ENCODE data around the gene RIN1.
"Not testable (repeated sequence)": the region's sequence is repeated elsewhere in the genome, so short reads cannot be mapped to it uniquely, and the experiment has no call there.

The RIN1 gene

GRCh38 chr11:66361502-66361941, 25.3 kb upstream of the RIN1 start:
- Histone ChIP-seq H3K4me3 (ENCODE audit: low read length) (no peak overlapping the region), H2BK15ac (replicated peaks; ENCODE audit: low read depth) (no peak overlapping the region), H3K4ac (ENCODE audit: low read depth, low read length) (no peak overlapping the region), H2BK120ac (ENCODE audit: low read depth, low read length) (no peak overlapping the region), H3K9ac (ENCODE audit: low read length) (no peak overlapping the region), H2BK5ac (ENCODE audit: low read length) (no peak overlapping the region), H3K56ac (ENCODE audit: low read length) (no peak overlapping the region), H3K27ac (ENCODE audit: low read depth, low read length) (no peak overlapping the region), H2AK5ac (ENCODE audit: low read length) (no peak overlapping the region), H3K27me3 (ENCODE audit: insufficient read depth, low read length, poor library complexity) (no peaks in the 10 kb centered on the region), H3K23ac (ENCODE audit: low read length) (no peak overlapping the region), H4K8ac (ENCODE audit: low read depth, low read length) (no peak overlapping the region), H3K4me2 (ENCODE audit: low read length) (no peak overlapping the region), H4K5ac (ENCODE audit: low read length) (no peak overlapping the region), H3K4me1 (ENCODE audit: control insufficient read depth, low read depth, low read length) (no peaks in the 10 kb centered on the region), H3K36me3 (ENCODE audit: control insufficient read depth, insufficient read depth, low read length) (peaks cover 9% of the 10 kb centered on the region), H3K18ac (ENCODE audit: low read length) (no peak overlapping the region), H3K79me2 (ENCODE audit: control insufficient read depth, insufficient read depth, low read length) (no peaks in the 10 kb centered on the region), H3K79me1 (ENCODE audit: low read length) (peaks cover 1% of the 10 kb centered on the region)
- DNase-seq, result no peak
- WGBS (ENCODE audit: extremely low coverage, insufficient coverage, low lambda C conversion rate), result no CpG with 5 or more reads among the region's 6 CpGs

- Histone ChIP-seq H3K4ac (ENCODE audit: low read depth, low read length) (no peak overlapping the region), H3K79me1 (ENCODE audit: low read length) (peaks cover 1% of the 10 kb centered on the region), H2AK5ac (ENCODE audit: low read length) (no peak overlapping the region), H2BK5ac (ENCODE audit: low read length) (no peak overlapping the region), H4K5ac (ENCODE audit: low read length) (no peak overlapping the region), H2BK15ac (replicated peaks; ENCODE audit: low read depth) (no peak overlapping the region), H3K4me3 (ENCODE audit: low read length) (no peak overlapping the region), H4K8ac (ENCODE audit: low read depth, low read length) (no peak overlapping the region), H3K79me2 (ENCODE audit: control insufficient read depth, insufficient read depth, low read length) (no peaks in the 10 kb centered on the region), H3K23ac (ENCODE audit: low read length) (no peak overlapping the region), H2BK120ac (ENCODE audit: low read depth, low read length) (no peak overlapping the region), H3K18ac (ENCODE audit: low read length) (no peak overlapping the region), H3K27ac (ENCODE audit: low read depth, low read length) (no peak overlapping the region), H3K56ac (ENCODE audit: low read length) (no peak overlapping the region), H3K4me1 (ENCODE audit: control insufficient read depth, low read depth, low read length) (no peaks in the 10 kb centered on the region), H3K9ac (ENCODE audit: low read length) (no peak overlapping the region), H3K36me3 (ENCODE audit: control insufficient read depth, insufficient read depth, low read length) (peaks cover 5% of the 10 kb centered on the region), H3K27me3 (ENCODE audit: insufficient read depth, low read length, poor library complexity) (no peaks in the 10 kb centered on the region), H3K4me2 (ENCODE audit: low read length) (no peak overlapping the region)
- DNase-seq, result no peak
- WGBS (ENCODE audit: extremely low coverage, insufficient coverage, low lambda C conversion rate), result no CpG with 5 or more reads among the region's 15 CpGs
These were observed 24.3 kb upstream of the RIN1 start for GRCh38 chr11:66360406-66361073.

- H3K23ac ChIP-seq (ENCODE audit: low read length), result no peak overlapping the region
- H4K5ac ChIP-seq (ENCODE audit: low read length), result no peak overlapping the region
- H3K56ac ChIP-seq (ENCODE audit: low read length), result no peak overlapping the region
- H3K18ac ChIP-seq (ENCODE audit: low read length), result no peak overlapping the region
- no peak overlapping the region for H2BK120ac ChIP-seq (ENCODE audit: low read depth, low read length)
- H2BK5ac ChIP-seq (ENCODE audit: low read length), result no peak overlapping the region
- no peak overlapping the region for H2BK15ac ChIP-seq (replicated peaks; ENCODE audit: low read depth)
- no peaks in the 10 kb centered on the region for H3K79me2 ChIP-seq (ENCODE audit: control insufficient read depth, insufficient read depth, low read length)
- no CpG with 5 or more reads among the region's 3 CpGs for WGBS (ENCODE audit: extremely low coverage, insufficient coverage, low lambda C conversion rate)
- H3K79me1 ChIP-seq (ENCODE audit: low read length), result peaks cover 1% of the 10 kb centered on the region
- no peaks in the 10 kb centered on the region for H3K4me1 ChIP-seq (ENCODE audit: control insufficient read depth, low read depth, low read length)
- no peaks in the 10 kb centered on the region for H3K27me3 ChIP-seq (ENCODE audit: insufficient read depth, low read length, poor library complexity)
- H3K4me3 ChIP-seq (ENCODE audit: low read length), result no peak overlapping the region
- peaks cover 3% of the 10 kb centered on the region for H3K36me3 ChIP-seq (ENCODE audit: control insufficient read depth, insufficient read depth, low read length)
- no peak overlapping the region for H3K4me2 ChIP-seq (ENCODE audit: low read length)
- H4K8ac ChIP-seq (ENCODE audit: low read depth, low read length), result no peak overlapping the region
- no peak overlapping the region for H3K27ac ChIP-seq (ENCODE audit: low read depth, low read length)
- H3K4ac ChIP-seq (ENCODE audit: low read depth, low read length), result no peak overlapping the region
- no peak overlapping the region for H2AK5ac ChIP-seq (ENCODE audit: low read length)
- H3K9ac ChIP-seq (ENCODE audit: low read length), result no peak overlapping the region
- peak; percentile 62 for DNase-seq
These were observed 23.4 kb upstream of the RIN1 start for GRCh38 chr11:66359662-66360087.

GRCh38 chr11:66350560-66351235, 14.5 kb upstream of the RIN1 start:
- not testable (repeated sequence) for H3K18ac ChIP-seq (ENCODE audit: low read length); H2BK120ac ChIP-seq (ENCODE audit: low read depth, low read length); H2BK15ac ChIP-seq (replicated peaks; ENCODE audit: low read depth); H3K27ac ChIP-seq (ENCODE audit: low read depth, low read length); DNase-seq; H3K79me2 ChIP-seq (ENCODE audit: control insufficient read depth, insufficient read depth, low read length); H3K23ac ChIP-seq (ENCODE audit: low read length); H3K4me2 ChIP-seq (ENCODE audit: low read length); H3K4ac ChIP-seq (ENCODE audit: low read depth, low read length); H3K9ac ChIP-seq (ENCODE audit: low read length); H4K8ac ChIP-seq (ENCODE audit: low read depth, low read length); H2AK5ac ChIP-seq (ENCODE audit: low read length); H3K4me1 ChIP-seq (ENCODE audit: control insufficient read depth, low read depth, low read length); H2BK5ac ChIP-seq (ENCODE audit: low read length); H3K79me1 ChIP-seq (ENCODE audit: low read length); H4K5ac ChIP-seq (ENCODE audit: low read length); H3K36me3 ChIP-seq (ENCODE audit: control insufficient read depth, insufficient read depth, low read length); H3K27me3 ChIP-seq (ENCODE audit: insufficient read depth, low read length, poor library complexity); H3K4me3 ChIP-seq (ENCODE audit: low read length); H3K56ac ChIP-seq (ENCODE audit: low read length)
- WGBS (ENCODE audit: extremely low coverage, insufficient coverage, low lambda C conversion rate), result no CpG with 5 or more reads among the region's 8 CpGs

- no peak overlapping the region for H2BK120ac ChIP-seq (ENCODE audit: low read depth, low read length)
- no peak overlapping the region for H3K23ac ChIP-seq (ENCODE audit: low read length)
- no peak overlapping the region for H3K56ac ChIP-seq (ENCODE audit: low read length)
- H3K4me1 ChIP-seq (ENCODE audit: control insufficient read depth, low read depth, low read length), result no peaks in the 10 kb centered on the region
- H3K27ac ChIP-seq (ENCODE audit: low read depth, low read length), result no peak overlapping the region
- H3K4ac ChIP-seq (ENCODE audit: low read depth, low read length), result no peak overlapping the region
- no peak for DNase-seq
- no peak overlapping the region for H4K8ac ChIP-seq (ENCODE audit: low read depth, low read length)
- H2BK15ac ChIP-seq (replicated peaks; ENCODE audit: low read depth), result no peak overlapping the region
- peaks cover 6% of the 10 kb centered on the region for H3K79me1 ChIP-seq (ENCODE audit: low read length)
- H3K9ac ChIP-seq (ENCODE audit: low read length), result no peak overlapping the region
- no peak overlapping the region for H3K18ac ChIP-seq (ENCODE audit: low read length)
- H3K4me2 ChIP-seq (ENCODE audit: low read length), result no peak overlapping the region
- no peak overlapping the region for H2AK5ac ChIP-seq (ENCODE audit: low read length)
- WGBS (ENCODE audit: extremely low coverage, insufficient coverage, low lambda C conversion rate), result no CpG with 5 or more reads among the region's 2 CpGs
- H3K27me3 ChIP-seq (ENCODE audit: insufficient read depth, low read length, poor library complexity), result no peaks in the 10 kb centered on the region
- no peak overlapping the region for H4K5ac ChIP-seq (ENCODE audit: low read length)
- H2BK5ac ChIP-seq (ENCODE audit: low read length), result no peak overlapping the region
- no peaks in the 10 kb centered on the region for H3K36me3 ChIP-seq (ENCODE audit: control insufficient read depth, insufficient read depth, low read length)
- H3K79me2 ChIP-seq (ENCODE audit: control insufficient read depth, insufficient read depth, low read length), result peaks cover 8% of the 10 kb centered on the region
- H3K4me3 ChIP-seq (ENCODE audit: low read length), result no peak overlapping the region
These were observed 12.8 kb upstream of the RIN1 start for GRCh38 chr11:66349084-66349386.
